ENCODE data around the gene RAB11FIP2.

RAB11FIP2 gene

GRCh38 chr10:118034791-118035261 is 11.9 kb downstream of the RAB11FIP2 start:
- Histone ChIP-seq H3K4me1 (ENCODE audit: control insufficient read depth, insufficient read depth, low read length, poor library complexity, severe bottlenecking) (peaks cover 10% of the 10 kb centered on the region), H3K36me3 (ENCODE audit: control insufficient read depth, insufficient read depth, low read length) (no peaks in the 10 kb centered on the region), H3K27ac (ENCODE audit: low read depth, low read length, severe bottlenecking) (no peak overlapping the region), H3K9me3 (ENCODE audit: control insufficient read depth, low read length) (no peaks in the 10 kb centered on the region), H3K4me3 (ENCODE audit: extremely low read depth, insufficient read depth, low read length, poor library complexity, severe bottlenecking) (no peak overlapping the region)
- 83 to 88% methylated on average over 1 to 2 of the region's 4 CpGs for WGBS, 2 experiments (ENCODE audit: insufficient coverage in 2 of 2)

- Histone ChIP-seq H3K27ac (ENCODE audit: low read depth, low read length, severe bottlenecking) (no peak overlapping the region), H3K9me3 (ENCODE audit: control insufficient read depth, low read length) (no peaks in the 10 kb centered on the region), H3K36me3 (ENCODE audit: control insufficient read depth, insufficient read depth, low read length) (no peaks in the 10 kb centered on the region), H3K4me1 (ENCODE audit: control insufficient read depth, insufficient read depth, low read length, poor library complexity, severe bottlenecking) (peaks cover 10% of the 10 kb centered on the region), H3K4me3 (ENCODE audit: extremely low read depth, insufficient read depth, low read length, poor library complexity, severe bottlenecking) (no peak overlapping the region)
- 65 to 73% methylated on average over 6 to 7 of the region's 7 CpGs for WGBS, 2 experiments (ENCODE audit: insufficient coverage in 2 of 2)
Measured at GRCh38 chr10:118033905-118034304, 12.8 kb downstream of the RAB11FIP2 start.

- H3K4me1 ChIP-seq (ENCODE audit: control insufficient read depth, insufficient read depth, low read length, poor library complexity, severe bottlenecking), result peaks cover 10% of the 10 kb centered on the region
- no peak overlapping the region for H3K27ac ChIP-seq (ENCODE audit: low read depth, low read length, severe bottlenecking)
- WGBS, 2 experiments (ENCODE audit: insufficient coverage in 2 of 2), result 79 to 93% methylated on average over 2 of the region's 4 CpGs
- no peaks in the 10 kb centered on the region for H3K9me3 ChIP-seq (ENCODE audit: control insufficient read depth, low read length)
- no peak overlapping the region for H3K4me3 ChIP-seq (ENCODE audit: extremely low read depth, insufficient read depth, low read length, poor library complexity, severe bottlenecking)
- no peaks in the 10 kb centered on the region for H3K36me3 ChIP-seq (ENCODE audit: control insufficient read depth, insufficient read depth, low read length)
Measured at GRCh38 chr10:118032564-118032963, 14.2 kb downstream of the RAB11FIP2 start.

- H3K4me3 ChIP-seq (ENCODE audit: extremely low read depth, insufficient read depth, low read length, poor library complexity, severe bottlenecking), result no peak overlapping the region
- WGBS, 2 experiments (ENCODE audit: insufficient coverage in 2 of 2), result no CpG with 5 or more reads among the region's 2 CpGs
- peaks cover 10% of the 10 kb centered on the region for H3K4me1 ChIP-seq (ENCODE audit: control insufficient read depth, insufficient read depth, low read length, poor library complexity, severe bottlenecking)
- H3K27ac ChIP-seq (ENCODE audit: low read depth, low read length, severe bottlenecking), result no peak overlapping the region
- no peaks in the 10 kb centered on the region for H3K36me3 ChIP-seq (ENCODE audit: control insufficient read depth, insufficient read depth, low read length)
- H3K9me3 ChIP-seq (ENCODE audit: control insufficient read depth, low read length), result no peaks in the 10 kb centered on the region
Measured at GRCh38 chr10:118031351-118032075, 15.2 kb downstream of the RAB11FIP2 start.

- no peak overlapping the region for H3K27ac ChIP-seq (ENCODE audit: low read depth, low read length, severe bottlenecking)
- H3K36me3 ChIP-seq (ENCODE audit: control insufficient read depth, insufficient read depth, low read length), result peaks cover 3% of the 10 kb centered on the region
- no peaks in the 10 kb centered on the region for H3K4me1 ChIP-seq (ENCODE audit: control insufficient read depth, insufficient read depth, low read length, poor library complexity, severe bottlenecking)
- no peak overlapping the region for H3K4me3 ChIP-seq (ENCODE audit: extremely low read depth, insufficient read depth, low read length, poor library complexity, severe bottlenecking)
- no peaks in the 10 kb centered on the region for H3K9me3 ChIP-seq (ENCODE audit: control insufficient read depth, low read length)
Measured at GRCh38 chr10:118028619-118029018, 18.1 kb downstream of the RAB11FIP2 start.

GRCh38 chr10:118027397-118027796 is 19.3 kb downstream of the RAB11FIP2 start:
- Histone ChIP-seq H3K4me1 (ENCODE audit: control insufficient read depth, insufficient read depth, low read length, poor library complexity, severe bottlenecking) (no peaks in the 10 kb centered on the region), H3K4me3 (ENCODE audit: extremely low read depth, insufficient read depth, low read length, poor library complexity, severe bottlenecking) (no peak overlapping the region), H3K9me3 (ENCODE audit: control insufficient read depth, low read length) (no peaks in the 10 kb centered on the region), H3K36me3 (ENCODE audit: control insufficient read depth, insufficient read depth, low read length) (peaks cover 3% of the 10 kb centered on the region), H3K27ac (ENCODE audit: low read depth, low read length, severe bottlenecking) (no peak overlapping the region)
- 100% methylated on average over 1 of the region's 2 CpGs; no CpG with 5 or more reads in 1 of the 2 experiments for WGBS, 2 experiments (ENCODE audit: insufficient coverage in 2 of 2)

- Histone ChIP-seq H3K4me1 (ENCODE audit: control insufficient read depth, insufficient read depth, low read length, poor library complexity, severe bottlenecking) (no peaks in the 10 kb centered on the region), H3K4me3 (ENCODE audit: extremely low read depth, insufficient read depth, low read length, poor library complexity, severe bottlenecking) (no peak overlapping the region), H3K36me3 (ENCODE audit: control insufficient read depth, insufficient read depth, low read length) (peaks cover 3% of the 10 kb centered on the region), H3K27ac (ENCODE audit: low read depth, low read length, severe bottlenecking) (no peak overlapping the region), H3K9me3 (ENCODE audit: control insufficient read depth, low read length) (no peaks in the 10 kb centered on the region)
- WGBS, 2 experiments (ENCODE audit: insufficient coverage in 2 of 2), result no CpG with 5 or more reads among the region's 4 CpGs
Measured at GRCh38 chr10:118026936-118027335, 19.8 kb downstream of the RAB11FIP2 start.

- no peaks in the 10 kb centered on the region for H3K4me1 ChIP-seq (ENCODE audit: control insufficient read depth, insufficient read depth, low read length, poor library complexity, severe bottlenecking)
- WGBS, 2 experiments (ENCODE audit: insufficient coverage in 2 of 2), result 17 to 58% methylated on average over 1 to 2 of the region's 3 CpGs
Measured at GRCh38 chr10:118020365-118020764, 26.4 kb downstream of the RAB11FIP2 start.

GRCh38 chr10:118017850-118018249 is 28.9 kb downstream of the RAB11FIP2 start:
- WGBS, 2 experiments (ENCODE audit: insufficient coverage in 2 of 2), result 60 to 69% methylated on average over 3 to 4 of the region's 5 CpGs
- Histone ChIP-seq H3K36me3 (ENCODE audit: control insufficient read depth, insufficient read depth, low read length) (no peaks in the 10 kb centered on the region), H3K27ac (ENCODE audit: low read depth, low read length, severe bottlenecking) (no peak overlapping the region), H3K4me1 (ENCODE audit: control insufficient read depth, insufficient read depth, low read length, poor library complexity, severe bottlenecking) (no peaks in the 10 kb centered on the region), H3K4me3 (ENCODE audit: extremely low read depth, insufficient read depth, low read length, poor library complexity, severe bottlenecking) (no peak overlapping the region), H3K9me3 (ENCODE audit: control insufficient read depth, low read length) (no peaks in the 10 kb centered on the region)

More at GRCh38 chr10:118020365-118020764, 26.4 kb downstream of the RAB11FIP2 start:
- no peak overlapping the region for H3K27ac ChIP-seq (ENCODE audit: low read depth, low read length, severe bottlenecking)
- H3K36me3 ChIP-seq (ENCODE audit: control insufficient read depth, insufficient read depth, low read length), result peaks cover 3% of the 10 kb centered on the region
- no peak overlapping the region for H3K4me3 ChIP-seq (ENCODE audit: extremely low read depth, insufficient read depth, low read length, poor library complexity, severe bottlenecking)
- no peaks in the 10 kb centered on the region for H3K9me3 ChIP-seq (ENCODE audit: control insufficient read depth, low read length)

- Histone ChIP-seq H3K36me3 (ENCODE audit: control insufficient read depth, insufficient read depth, low read length) (no peaks in the 10 kb centered on the region), H3K9me3 (ENCODE audit: control insufficient read depth, low read length) (no peaks in the 10 kb centered on the region), H3K4me3 (ENCODE audit: extremely low read depth, insufficient read depth, low read length, poor library complexity, severe bottlenecking) (no peak overlapping the region), H3K27ac (ENCODE audit: low read depth, low read length, severe bottlenecking) (no peak overlapping the region), H3K4me1 (ENCODE audit: control insufficient read depth, insufficient read depth, low read length, poor library complexity, severe bottlenecking) (no peaks in the 10 kb centered on the region)
- WGBS, 2 experiments (ENCODE audit: insufficient coverage in 2 of 2), result 89 to 94% methylated on average over 6 to 7 of the region's 12 CpGs
Measured at GRCh38 chr10:118017071-118017740, 29.5 kb downstream of the RAB11FIP2 start.

- no peak overlapping the region for H3K4me3 ChIP-seq (ENCODE audit: extremely low read depth, insufficient read depth, low read length, poor library complexity, severe bottlenecking)
- no peaks in the 10 kb centered on the region for H3K4me1 ChIP-seq (ENCODE audit: control insufficient read depth, insufficient read depth, low read length, poor library complexity, severe bottlenecking)
- H3K36me3 ChIP-seq (ENCODE audit: control insufficient read depth, insufficient read depth, low read length), result no peaks in the 10 kb centered on the region
- no peaks in the 10 kb centered on the region for H3K9me3 ChIP-seq (ENCODE audit: control insufficient read depth, low read length)
- H3K27ac ChIP-seq (ENCODE audit: low read depth, low read length, severe bottlenecking), result no peak overlapping the region
Measured at GRCh38 chr10:118012952-118013525, 33.7 kb downstream of the RAB11FIP2 start.
